ENCODE data around the gene TBL1Y.

DNA sequence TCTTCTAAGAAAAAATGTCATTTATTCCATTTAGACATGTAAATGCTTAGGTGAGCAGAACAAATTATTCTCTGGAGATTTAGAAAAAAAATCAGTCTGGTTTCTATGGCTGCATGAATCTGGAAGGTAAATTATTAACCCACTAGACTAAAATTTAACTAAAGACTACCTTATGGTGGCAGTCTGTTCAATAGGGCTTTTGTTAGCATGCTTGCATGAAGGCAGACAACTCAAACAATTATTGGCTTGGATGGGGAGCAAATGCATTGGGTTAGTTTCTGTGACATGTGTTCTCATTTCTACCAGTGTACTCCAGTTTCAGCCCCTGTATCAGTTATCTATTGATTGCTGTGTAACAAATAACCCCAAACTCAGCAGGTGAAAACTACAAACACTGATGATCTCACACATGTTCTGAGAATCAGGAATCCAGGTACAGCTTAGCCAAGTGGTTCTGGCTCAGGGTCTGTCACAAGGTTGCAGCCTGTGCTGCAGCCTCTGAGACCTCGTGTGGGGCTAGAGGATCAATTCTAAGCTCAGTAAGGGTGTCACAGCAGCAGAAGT lies 87.1 kb downstream of the TBL1Y start:
- TF ChIP-seq EP300 (IDR thresholded peaks at IDR 0.05) (no peak), CTCF (IDR thresholded peaks at IDR 0.05) (no peak), POLR2A (IDR thresholded peaks at IDR 0.05; ENCODE audit: low read depth) (no peak), POLR2AphosphoS5 (IDR thresholded peaks at IDR 0.05) (no peak)

Data from esophagus muscularis mucosa (tissue), 4 donors.